Measurements from ENCODE around the gene RBM17.
"Not testable (repeated sequence)": the region's sequence is repeated elsewhere in the genome, so short reads cannot be mapped to it uniquely, and the experiment has no call there.

The RBM17 gene

GRCh38 chr10:6056411-6057135 is 32.3 kb upstream of the RBM17 start:
- no peak for DNase-seq

- DNase-seq = no peak
Measured at GRCh38 chr10:6058682-6059475, 30.0 kb upstream of the RBM17 start.

GRCh38 chr10:6059506-6059905 is 29.3 kb upstream of the RBM17 start:
- no peak for DNase-seq

- no peak for DNase-seq
Measured at GRCh38 chr10:6061056-6061455, 27.8 kb upstream of the RBM17 start.

GRCh38 chr10:6062101-6062771 is 26.6 kb upstream of the RBM17 start, which contains the start of gene IL2RA:
Gene IL2RA (minus strand): TSS chr10:6062367. CDS start chr10:6062151, 216 bp downstream.
- no peak for DNase-seq

- DNase-seq = no peak
Measured at GRCh38 chr10:6064119-6064518, 24.7 kb upstream of the RBM17 start.

- DNase-seq = not testable (repeated sequence)
Measured at GRCh38 chr10:6064726-6065125, 24.1 kb upstream of the RBM17 start.

- DNase-seq = no peak
Measured at GRCh38 chr10:6065406-6065805, 23.4 kb upstream of the RBM17 start.

GRCh38 chr10:6065835-6066234 is 23.0 kb upstream of the RBM17 start:
- DNase-seq = no peak

- no peak for DNase-seq
Measured at GRCh38 chr10:6067457-6067856, 21.4 kb upstream of the RBM17 start.

GRCh38 chr10:6068006-6068405 is 20.8 kb upstream of the RBM17 start:
- no peak for DNase-seq

- no peak for DNase-seq
Measured at GRCh38 chr10:6068422-6068821, 20.4 kb upstream of the RBM17 start.

- DNase-seq = no peak
Measured at GRCh38 chr10:6069081-6069931, 19.5 kb upstream of the RBM17 start.

- no peak for DNase-seq
Measured at GRCh38 chr10:6070660-6071059, 18.2 kb upstream of the RBM17 start.

- DNase-seq = no peak
Measured at GRCh38 chr10:6071181-6072175, 17.4 kb upstream of the RBM17 start.

GRCh38 chr10:6072215-6072934 is 16.5 kb upstream of the RBM17 start:
- no peak for DNase-seq

- no peak for DNase-seq
Measured at GRCh38 chr10:6074489-6075301, 14.1 kb upstream of the RBM17 start.

- DNase-seq = no peak
Measured at GRCh38 chr10:6077071-6077675, 11.7 kb upstream of the RBM17 start.

- no peak for DNase-seq
Measured at GRCh38 chr10:6079044-6079443, 9.8 kb upstream of the RBM17 start.

All from NCI-H1436 treated with DMSO at 0.1 percent for 48 hours (cell line).